GM21381 (cell line): Measurements from ENCODE around the gene COMMD3.

Experiments
- ATAC-seq: cut with Tn5 transposase; IDR thresholded peaks from one replicate; pipeline ENCODE4 v1.9.1; 2021; ENCODE audit warnings: mild to moderate bottlenecking, moderate library complexity; ENCODE audit not compliant: unreplicated experiment

COMMD3 gene

GRCh38 chr10:22319547-22319979 lies 3.4 kb downstream of the COMMD3 start:
- ATAC-seq = no peak

GRCh38 chr10:22319980-22320558 lies 3.9 kb downstream of the COMMD3 start:
- no peak for ATAC-seq

- peak; percentile 21 for ATAC-seq
Measured at GRCh38 chr10:22320591-22321155, 4.5 kb downstream of the COMMD3 start, which contains the start of gene BMI1. Gene BMI1, plus strand, starts transcription at chr10:22321099. Its CDS starts 5,351 bp downstream, at chr10:22326450.

- no peak for ATAC-seq
Measured at GRCh38 chr10:22321156-22321923, 5.2 kb downstream of the COMMD3 start.

- ATAC-seq = no peak
Measured at GRCh38 chr10:22321924-22322640, 5.9 kb downstream of the COMMD3 start.

- ATAC-seq = no peak
Measured at GRCh38 chr10:22322641-22323160, 6.5 kb downstream of the COMMD3 start.

- ATAC-seq = no peak
Measured at GRCh38 chr10:22323538-22324305, 7.5 kb downstream of the COMMD3 start.

- no peak for ATAC-seq
Measured at GRCh38 chr10:22324413-22324812, 8.2 kb downstream of the COMMD3 start.

- ATAC-seq = no peak
Measured at GRCh38 chr10:22324893-22325271, 8.7 kb downstream of the COMMD3 start.

- ATAC-seq = peak; percentile 41
Measured at GRCh38 chr10:22325272-22326144, 9.3 kb downstream of the COMMD3 start.

GRCh38 chr10:22326145-22326702 lies 10.0 kb downstream of the COMMD3 start:
- no peak for ATAC-seq

- no peak for ATAC-seq
Measured at GRCh38 chr10:22329150-22329549, 13.0 kb downstream of the COMMD3 start.

GRCh38 chr10:22332116-22332692 lies 16.0 kb downstream of the COMMD3 start:
- no peak for ATAC-seq

- no peak for ATAC-seq
Measured at GRCh38 chr10:22333167-22333974, 17.2 kb downstream of the COMMD3 start.

- no peak for ATAC-seq
Measured at GRCh38 chr10:22333975-22334282, 17.7 kb downstream of the COMMD3 start.

GRCh38 chr10:22334414-22335172 lies 18.4 kb downstream of the COMMD3 start:
- ATAC-seq = no peak

GRCh38 chr10:22335173-22335933 lies 19.2 kb downstream of the COMMD3 start:
- ATAC-seq = peak; percentile 42
